ENCODE results near the gene NSUN4. TPM values are rescaled to one million over a fixed set of nuclear protein-coding genes. Genes with fewer than 3 reads are reported as not detected.
A peak's percentile ranks its signal among the peaks of the same experiment; 100 is the strongest.

NSUN4 gene
- total and polyA plus RNA-seq, 8 donors = 1.2 to 56.7 (median 11.4) TPM

GRCh38 chr1:46303038-46303871, 37.4 kb upstream of the NSUN4 start, which contains the start of the genes LRRC41 and UQCRH:
Gene LRRC41, minus strand, starts transcription at chr1:46303616. Its CDS starts 294 bp downstream, at chr1:46303322.
Gene UQCRH, plus strand, starts transcription at chr1:46303698. Its CDS starts 69 bp downstream, at chr1:46303767.
- Histone ChIP-seq H3K27ac (peak within 1 kb of the TSS; percentile 90 to 100 (median 97)), H3K36me3 (peaks cover 0 to 7% (median 2%) of the 10 kb centered on the region in 4 donors), H3K4me1 (peaks cover 37 to 75% (median 58%) of the 10 kb centered on the region in 4 donors), H3K9me3 (no peaks in the 10 kb centered on the region), H3K4me3 (peak within 1 kb of the TSS; percentile 81 to 95 (median 88)), H3K27me3 (no peaks in the 10 kb centered on the region)
- intact Hi-C loops (cut with DNase I; ENCODE audit: low total_unique reads) = no loop called here
- TF ChIP-seq POLR2A (IDR thresholded peaks at IDR 0.05) = peak in 2 of 4 donors; percentile 57 to 79
- TF ChIP-seq CTCF (IDR thresholded peaks at IDR 0.05) = no peak
- TF ChIP-seq EP300 (IDR thresholded peaks at IDR 0.05) = no peak
- peak; percentile 89 to 99 (median 96) for TF ChIP-seq POLR2AphosphoS5 (IDR thresholded peaks at IDR 0.05)
- 0 to 1% (median 1%) methylated on average over 38 to 61 of the region's 61 CpGs for WGBS, 5 donors
- peak; percentile 96 to 98 for DNase-seq

DNA sequence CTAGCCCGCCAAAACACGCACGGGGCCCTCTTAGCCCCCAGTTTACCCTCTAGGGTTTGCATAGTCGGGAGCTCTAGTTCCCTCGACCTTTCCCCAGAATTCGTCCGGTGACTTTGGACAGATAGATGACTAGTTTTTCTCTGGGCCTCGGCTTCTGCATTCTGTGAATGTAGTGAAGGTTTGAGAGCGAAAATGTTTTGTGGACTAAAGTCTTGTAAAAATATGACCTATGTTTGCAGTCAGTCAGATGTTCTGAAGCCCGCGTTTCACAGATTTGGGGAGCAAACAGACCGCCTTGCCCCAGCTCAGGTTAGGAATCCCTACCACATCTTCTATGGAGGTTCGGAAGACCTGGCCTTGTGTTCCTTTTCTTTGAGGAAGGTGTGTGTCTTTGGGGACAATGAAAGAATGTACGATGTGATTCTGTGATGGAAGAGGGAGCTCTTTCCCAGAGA, 36.7 kb upstream of the NSUN4 start:
- Histone ChIP-seq H3K27ac (peak overlapping the region; percentile 88 to 100 (median 97)), H3K4me3 (peak overlapping the region; percentile 81 to 95 (median 88)), H3K27me3 (no peaks in the 10 kb centered on the region), H3K9me3 (no peaks in the 10 kb centered on the region), H3K4me1 (peaks cover 37 to 81% (median 55%) of the 10 kb centered on the region in 4 donors), H3K36me3 (peaks cover 3 to 13% (median 6%) of the 10 kb centered on the region in 4 donors)
- DNase-seq = no peak
- 0 to 1% (median 1%) methylated on average over 11 to 14 of the region's 14 CpGs for WGBS, 5 donors
- intact Hi-C loops (cut with DNase I; ENCODE audit: low total_unique reads) = no loop called here
- TF ChIP-seq POLR2AphosphoS5 (IDR thresholded peaks at IDR 0.05) (no peak), CTCF (IDR thresholded peaks at IDR 0.05) (no peak)

GRCh38 chr1:46306159-46306530, 34.5 kb upstream of the NSUN4 start:
- 88 to 93% (median 92%) methylated on average over 8 of the region's 8 CpGs for WGBS, 5 donors
- H3K4me3 ChIP-seq = no peak overlapping the region
- TF ChIP-seq EP300 (IDR thresholded peaks at IDR 0.05) = no peak
- no peak for TF ChIP-seq POLR2AphosphoS5 (IDR thresholded peaks at IDR 0.05)
- no peak for TF ChIP-seq CTCF (IDR thresholded peaks at IDR 0.05)
- TF ChIP-seq POLR2A (IDR thresholded peaks at IDR 0.05) = no peak

DNA sequence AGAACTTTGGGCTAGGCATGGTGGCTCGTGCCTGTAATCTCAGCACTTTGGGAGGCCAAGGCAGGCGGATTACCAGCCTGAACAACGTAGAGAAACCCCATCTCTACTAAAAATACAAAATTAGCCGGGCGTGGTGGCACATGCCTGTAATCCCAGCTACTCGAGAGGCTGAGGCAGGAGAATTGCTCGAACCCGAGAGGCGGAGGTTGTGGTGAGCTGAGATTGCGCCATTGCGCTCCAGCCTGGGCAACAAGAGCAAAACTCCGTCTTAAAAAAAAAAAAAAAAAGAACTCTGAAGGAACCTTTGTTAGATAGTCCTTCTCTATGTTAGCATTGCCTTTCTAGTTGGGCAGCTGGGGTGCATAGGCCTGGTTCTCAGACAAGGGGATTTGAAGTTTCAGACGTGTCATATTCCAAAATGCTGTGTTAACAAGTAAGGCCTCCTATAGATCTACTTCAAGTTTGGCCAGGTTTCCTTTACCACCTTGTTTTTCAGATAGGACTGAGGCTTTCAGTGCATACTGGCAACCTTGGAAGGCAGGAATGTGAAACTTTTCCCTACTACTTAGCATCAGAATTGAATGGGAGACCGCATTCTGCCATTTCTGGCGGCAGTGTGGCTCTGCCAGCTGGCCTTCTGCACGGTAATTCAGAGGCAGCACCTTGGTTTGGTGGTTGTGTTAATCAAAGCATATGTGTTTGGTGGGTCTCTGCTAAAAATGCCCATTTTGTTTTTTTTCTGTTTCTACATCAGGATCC, 31.0 kb upstream of the NSUN4 start:
- WGBS, 5 donors = 87 to 93% (median 91%) methylated on average over 16 of the region's 16 CpGs
- no peaks in the 10 kb centered on the region for H3K9me3 ChIP-seq

More at GRCh38 chr1:46306159-46306530, 34.5 kb upstream of the NSUN4 start:
- no peaks in the 10 kb centered on the region for H3K27me3 ChIP-seq
- no peaks in the 10 kb centered on the region for H3K9me3 ChIP-seq
- no peak for DNase-seq
- no peak overlapping the region for H3K27ac ChIP-seq
- peaks cover 17 to 35% (median 29%) of the 10 kb centered on the region in 4 donors for H3K36me3 ChIP-seq
- intact Hi-C loops (cut with DNase I; ENCODE audit: low total_unique reads) = loop anchor here (5.0 kb wide), 1 partner anchor 36 kb away; the partner anchor contains the start of gene NSUN4
- peaks cover 22 to 62% (median 39%) of the 10 kb centered on the region in 4 donors for H3K4me1 ChIP-seq

More for the DNA sequence above, 31.0 kb upstream of the NSUN4 start:
- intact Hi-C loops (cut with DNase I; ENCODE audit: low total_unique reads) = loop anchor here (5.0 kb wide), 1 partner anchor 33 kb away; the partner anchor contains the start of gene NSUN4
- H3K27me3 ChIP-seq = no peaks in the 10 kb centered on the region
- DNase-seq = no peak
- TF ChIP-seq POLR2AphosphoS5 (IDR thresholded peaks at IDR 0.05) = no peak
- no peak for TF ChIP-seq CTCF (IDR thresholded peaks at IDR 0.05)
- no peak for TF ChIP-seq POLR2A (IDR thresholded peaks at IDR 0.05)
- TF ChIP-seq EP300 (IDR thresholded peaks at IDR 0.05) = no peak
- H3K27ac ChIP-seq = no peak overlapping the region
- H3K36me3 ChIP-seq = peaks cover 51 to 69% (median 63%) of the 10 kb centered on the region in 4 donors
- H3K4me1 ChIP-seq = peaks cover 9 to 46% (median 27%) of the 10 kb centered on the region in 4 donors
- no peak overlapping the region for H3K4me3 ChIP-seq
